Uterus (tissue), 2 donors: Measurements from ENCODE around the gene DKK3.

ENCODE experiments used
- POLR2A ChIP-seq, 2 donors: fragments of 450-650 bp; IDR thresholded peaks; one replicate each; pipeline ENCODE4 v1.6.1; 2016; ENCODE audit warnings: antibody characterized with exemption in 2 of 2, mild to moderate bottlenecking in 1 of 2, moderate library complexity in 1 of 2
- TF ChIP-seq, protein P1 (sequence below), 4 experiments: fragments of 200-600 bp in 2 of 4; fragments of 450-650 bp in 2 of 4; sonication (generic) in 2 of 4; IDR thresholded peaks; one replicate each; pipeline ENCODE4 v1.5.1; 2016 to 2019; ENCODE audit warnings: antibody characterized with exemption in 4 of 4, mild to moderate bottlenecking in 2 of 4, moderate library complexity in 1 of 4

- TF ChIP-seq, protein P1, sequence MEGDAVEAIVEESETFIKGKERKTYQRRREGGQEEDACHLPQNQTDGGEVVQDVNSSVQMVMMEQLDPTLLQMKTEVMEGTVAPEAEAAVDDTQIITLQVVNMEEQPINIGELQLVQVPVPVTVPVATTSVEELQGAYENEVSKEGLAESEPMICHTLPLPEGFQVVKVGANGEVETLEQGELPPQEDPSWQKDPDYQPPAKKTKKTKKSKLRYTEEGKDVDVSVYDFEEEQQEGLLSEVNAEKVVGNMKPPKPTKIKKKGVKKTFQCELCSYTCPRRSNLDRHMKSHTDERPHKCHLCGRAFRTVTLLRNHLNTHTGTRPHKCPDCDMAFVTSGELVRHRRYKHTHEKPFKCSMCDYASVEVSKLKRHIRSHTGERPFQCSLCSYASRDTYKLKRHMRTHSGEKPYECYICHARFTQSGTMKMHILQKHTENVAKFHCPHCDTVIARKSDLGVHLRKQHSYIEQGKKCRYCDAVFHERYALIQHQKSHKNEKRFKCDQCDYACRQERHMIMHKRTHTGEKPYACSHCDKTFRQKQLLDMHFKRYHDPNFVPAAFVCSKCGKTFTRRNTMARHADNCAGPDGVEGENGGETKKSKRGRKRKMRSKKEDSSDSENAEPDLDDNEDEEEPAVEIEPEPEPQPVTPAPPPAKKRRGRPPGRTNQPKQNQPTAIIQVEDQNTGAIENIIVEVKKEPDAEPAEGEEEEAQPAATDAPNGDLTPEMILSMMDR (IDR thresholded peaks at IDR 0.05) = no peak
- TF ChIP-seq POLR2A (IDR thresholded peaks at IDR 0.05) = no peak
Measured at GRCh38 chr11:11981364-11981763, 27.1 kb downstream of the DKK3 start.
